CD4-positive, alpha-beta T cell treated with Interleukin-1 beta for 1 hour (primary cell): Measurements from ENCODE around the gene DCUN1D2.
"Not testable (repeated sequence)": the region's sequence is repeated elsewhere in the genome, so short reads cannot be mapped to it uniquely, and the experiment has no call there.

Experiments used
- DNase-seq, 2 donors: peaks; one replicate each; pipeline ENCODE4 v3.0.0-alpha.2; 2020 to 2022

Gene DCUN1D2

GRCh38 chr13:113442985-113443362 lies 47.5 kb downstream of the DCUN1D2 start:
- no peak for DNase-seq

GRCh38 chr13:113442354-113442984 lies 48.0 kb downstream of the DCUN1D2 start:
- DNase-seq: no peak

- no peak for DNase-seq
Observed at GRCh38 chr13:113441661-113442060, 48.9 kb downstream of the DCUN1D2 start.

GRCh38 chr13:113437408-113438010 lies 53.0 kb downstream of the DCUN1D2 start:
- DNase-seq: no peak

- not testable (repeated sequence) for DNase-seq
Observed at GRCh38 chr13:113436866-113437265, 53.6 kb downstream of the DCUN1D2 start.

- DNase-seq: not testable (repeated sequence)
Observed at GRCh38 chr13:113435907-113436306, 54.6 kb downstream of the DCUN1D2 start.

- DNase-seq: no peak
Observed at GRCh38 chr13:113433391-113433916, 57.1 kb downstream of the DCUN1D2 start.

GRCh38 chr13:113432506-113433270 lies 57.8 kb downstream of the DCUN1D2 start:
- no peak for DNase-seq

- no peak for DNase-seq
Observed at GRCh38 chr13:113431171-113431570, 59.3 kb downstream of the DCUN1D2 start.

- DNase-seq: no peak
Observed at GRCh38 chr13:113430378-113431110, 60.0 kb downstream of the DCUN1D2 start.

GRCh38 chr13:113429608-113429985 lies 60.9 kb downstream of the DCUN1D2 start:
- DNase-seq: no peak

- no peak for DNase-seq
Observed at GRCh38 chr13:113428871-113429607, 61.5 kb downstream of the DCUN1D2 start.

GRCh38 chr13:113428469-113428865 lies 62.0 kb downstream of the DCUN1D2 start:
- no peak for DNase-seq

- no peak for DNase-seq
Observed at GRCh38 chr13:113427562-113428468, 62.7 kb downstream of the DCUN1D2 start.

- no peak for DNase-seq
Observed at GRCh38 chr13:113426591-113426986, 63.9 kb downstream of the DCUN1D2 start.

- DNase-seq: no peak
Observed at GRCh38 chr13:113425941-113426590, 64.4 kb downstream of the DCUN1D2 start.

- no peak for DNase-seq
Observed at GRCh38 chr13:113423520-113424163, 66.9 kb downstream of the DCUN1D2 start.

GRCh38 chr13:113422807-113423519 lies 67.5 kb downstream of the DCUN1D2 start:
- no peak for DNase-seq

- DNase-seq: no peak
Observed at GRCh38 chr13:113421673-113422270, 68.7 kb downstream of the DCUN1D2 start.
